ENCODE data around the gene DPP6. TPM values are rescaled to one million over a fixed set of nuclear protein-coding genes. Genes with fewer than 3 reads are reported as not detected.
"Not testable (repeated sequence)": the region's sequence is repeated elsewhere in the genome, so short reads cannot be mapped to it uniquely, and the experiment has no call there.

DPP6 gene
- total RNA-seq, 1 experiment from 2014 or later = not detected

GRCh38 chr7:154030476-154031080, 21.6 kb upstream of the DPP6 start:
- intact Hi-C loops (cut with micrococcal nuclease; ENCODE audit: unreplicated experiment); CTCF ChIA-PET; H3K79me2 ChIP-seq (ENCODE audit: low read depth); POLR2A ChIA-PET (ENCODE audit: unreplicated experiment); H3K4me2 ChIP-seq; H4K20me1 ChIP-seq (ENCODE audit: insufficient read depth); H3K9me3 ChIP-seq (ENCODE audit: insufficient read depth, low read depth); H3K27ac ChIP-seq; H3K4me3 ChIP-seq; H3F3A ChIP-seq (ENCODE audit: insufficient read depth, low read depth); H3K4me1 ChIP-seq (replicated peaks; ENCODE audit: insufficient read depth); DNase-seq; H3K36me3 ChIP-seq (ENCODE audit: low read depth); H2AFZ ChIP-seq; BruUV-seq (replicated peaks); H3K9me2 ChIP-seq (ENCODE audit: insufficient read depth): not testable (repeated sequence)
- peaks cover 21% of the 10 kb centered on the region for H3K27me3 ChIP-seq (ENCODE audit: insufficient read depth, low read depth)

GRCh38 chr7:154039466-154040165, 12.6 kb upstream of the DPP6 start:
- POLR2A ChIA-PET (ENCODE audit: unreplicated experiment); H3F3A ChIP-seq (ENCODE audit: insufficient read depth, low read depth); H3K36me3 ChIP-seq (ENCODE audit: low read depth); CTCF ChIA-PET; intact Hi-C loops (cut with micrococcal nuclease; ENCODE audit: unreplicated experiment); DNase-seq; H4K20me1 ChIP-seq (ENCODE audit: insufficient read depth); H3K4me1 ChIP-seq (replicated peaks; ENCODE audit: insufficient read depth); H3K27me3 ChIP-seq (ENCODE audit: insufficient read depth, low read depth); H3K4me2 ChIP-seq; H3K27ac ChIP-seq; BruUV-seq (replicated peaks); H3K9me3 ChIP-seq (ENCODE audit: insufficient read depth, low read depth); H2AFZ ChIP-seq; H3K79me2 ChIP-seq (ENCODE audit: low read depth); H3K4me3 ChIP-seq; H3K9me2 ChIP-seq (ENCODE audit: insufficient read depth): not testable (repeated sequence)
- TF ChIP-seq, protein P1, sequence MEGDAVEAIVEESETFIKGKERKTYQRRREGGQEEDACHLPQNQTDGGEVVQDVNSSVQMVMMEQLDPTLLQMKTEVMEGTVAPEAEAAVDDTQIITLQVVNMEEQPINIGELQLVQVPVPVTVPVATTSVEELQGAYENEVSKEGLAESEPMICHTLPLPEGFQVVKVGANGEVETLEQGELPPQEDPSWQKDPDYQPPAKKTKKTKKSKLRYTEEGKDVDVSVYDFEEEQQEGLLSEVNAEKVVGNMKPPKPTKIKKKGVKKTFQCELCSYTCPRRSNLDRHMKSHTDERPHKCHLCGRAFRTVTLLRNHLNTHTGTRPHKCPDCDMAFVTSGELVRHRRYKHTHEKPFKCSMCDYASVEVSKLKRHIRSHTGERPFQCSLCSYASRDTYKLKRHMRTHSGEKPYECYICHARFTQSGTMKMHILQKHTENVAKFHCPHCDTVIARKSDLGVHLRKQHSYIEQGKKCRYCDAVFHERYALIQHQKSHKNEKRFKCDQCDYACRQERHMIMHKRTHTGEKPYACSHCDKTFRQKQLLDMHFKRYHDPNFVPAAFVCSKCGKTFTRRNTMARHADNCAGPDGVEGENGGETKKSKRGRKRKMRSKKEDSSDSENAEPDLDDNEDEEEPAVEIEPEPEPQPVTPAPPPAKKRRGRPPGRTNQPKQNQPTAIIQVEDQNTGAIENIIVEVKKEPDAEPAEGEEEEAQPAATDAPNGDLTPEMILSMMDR (conservative IDR thresholded peaks at IDR 0.05) = peak; percentile 20; the same call in 1 of the 2 replicates

DNA sequence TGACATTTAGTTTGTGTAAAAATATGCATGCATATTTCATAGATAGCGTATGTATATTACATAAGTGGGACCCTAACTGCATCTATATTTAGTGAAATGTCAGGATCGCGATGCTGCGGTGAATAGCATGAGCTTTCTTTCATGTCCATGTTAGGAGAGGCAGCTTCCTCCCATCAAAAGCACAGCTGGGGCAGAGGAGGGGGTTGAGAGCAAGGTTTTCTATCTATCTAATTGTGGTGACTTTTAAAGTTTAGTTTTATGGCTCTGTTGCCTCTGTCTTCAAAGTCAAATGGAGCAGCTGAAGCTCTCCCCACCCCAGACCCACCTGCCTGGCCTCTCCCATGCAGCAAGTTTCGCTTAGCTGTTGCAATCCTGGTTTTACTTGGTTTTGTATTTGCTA, 1.8 kb upstream of the DPP6 start:
- POLR2A ChIA-PET (ENCODE audit: unreplicated experiment); intact Hi-C loops (cut with micrococcal nuclease; ENCODE audit: unreplicated experiment); CTCF ChIA-PET: not testable (repeated sequence)

GRCh38 chr7:154051006-154051642, 1.1 kb upstream of the DPP6 start:
- H3K27me3 ChIP-seq (ENCODE audit: insufficient read depth, low read depth); H3K27ac ChIP-seq; CTCF ChIA-PET; H3K4me2 ChIP-seq; H3F3A ChIP-seq (ENCODE audit: insufficient read depth, low read depth); H3K9me3 ChIP-seq (ENCODE audit: insufficient read depth, low read depth); DNase-seq; H2AFZ ChIP-seq; H3K4me1 ChIP-seq (replicated peaks; ENCODE audit: insufficient read depth); BruUV-seq (replicated peaks); H3K79me2 ChIP-seq (ENCODE audit: low read depth); POLR2A ChIA-PET (ENCODE audit: unreplicated experiment); H3K36me3 ChIP-seq (ENCODE audit: low read depth); intact Hi-C loops (cut with micrococcal nuclease; ENCODE audit: unreplicated experiment); H3K4me3 ChIP-seq; H3K9me2 ChIP-seq (ENCODE audit: insufficient read depth); H4K20me1 ChIP-seq (ENCODE audit: insufficient read depth): not testable (repeated sequence)

More for the DNA sequence above, 1.8 kb upstream of the DPP6 start:
- not testable (repeated sequence) for H3K27me3 ChIP-seq (ENCODE audit: insufficient read depth, low read depth); H3K9me3 ChIP-seq (ENCODE audit: insufficient read depth, low read depth); H3K9me2 ChIP-seq (ENCODE audit: insufficient read depth); H3K4me3 ChIP-seq; BruUV-seq (replicated peaks); H3K4me2 ChIP-seq; H4K20me1 ChIP-seq (ENCODE audit: insufficient read depth); DNase-seq; H3F3A ChIP-seq (ENCODE audit: insufficient read depth, low read depth); H2AFZ ChIP-seq; H3K79me2 ChIP-seq (ENCODE audit: low read depth); H3K27ac ChIP-seq; H3K4me1 ChIP-seq (replicated peaks; ENCODE audit: insufficient read depth); H3K36me3 ChIP-seq (ENCODE audit: low read depth)

DNA sequence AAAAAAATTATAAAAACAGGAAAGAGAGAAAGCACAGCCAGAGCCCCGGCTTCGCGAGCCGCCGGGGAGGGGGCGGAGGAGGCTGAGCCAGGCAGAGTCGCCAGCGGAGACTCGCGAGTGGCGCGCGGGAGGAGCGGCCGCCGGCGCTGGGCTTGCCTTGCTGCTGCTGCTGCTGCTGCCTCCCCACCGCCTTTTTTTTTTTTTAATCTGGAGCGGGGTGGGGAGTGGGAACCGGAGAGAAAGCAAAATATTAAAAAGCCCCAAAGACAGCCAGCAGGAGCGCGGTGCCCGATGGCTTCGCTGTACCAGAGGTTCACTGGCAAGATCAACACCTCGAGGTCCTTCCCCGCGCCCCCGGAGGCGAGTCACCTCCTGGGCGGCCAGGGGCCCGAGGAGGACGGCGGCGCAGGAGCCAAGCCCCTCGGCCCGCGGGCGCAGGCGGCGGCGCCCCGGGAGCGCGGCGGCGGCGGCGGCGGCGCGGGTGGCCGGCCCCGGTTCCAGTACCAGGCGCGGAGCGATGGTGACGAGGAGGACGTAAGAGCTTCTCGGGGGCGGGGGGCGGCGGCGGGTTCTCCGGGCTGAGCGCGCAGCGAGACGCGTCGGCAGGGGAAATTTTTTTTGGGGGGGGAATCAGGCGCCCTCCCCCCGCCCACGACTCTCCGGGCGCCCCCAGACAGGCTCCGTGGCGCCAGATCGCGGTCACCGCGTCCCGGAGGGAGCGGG, 493 bp downstream of the DPP6 start:
- BruUV-seq (replicated peaks); H3K27ac ChIP-seq; H4K20me1 ChIP-seq (ENCODE audit: insufficient read depth); H3K27me3 ChIP-seq (ENCODE audit: insufficient read depth, low read depth); POLR2A ChIA-PET (ENCODE audit: unreplicated experiment); H3K79me2 ChIP-seq (ENCODE audit: low read depth); H3F3A ChIP-seq (ENCODE audit: insufficient read depth, low read depth); intact Hi-C loops (cut with micrococcal nuclease; ENCODE audit: unreplicated experiment); H3K9me3 ChIP-seq (ENCODE audit: insufficient read depth, low read depth); DNase-seq; H3K4me1 ChIP-seq (replicated peaks; ENCODE audit: insufficient read depth); H3K4me2 ChIP-seq; H2AFZ ChIP-seq; H3K9me2 ChIP-seq (ENCODE audit: insufficient read depth); CTCF ChIA-PET; H3K36me3 ChIP-seq (ENCODE audit: low read depth); H3K4me3 ChIP-seq: not testable (repeated sequence)

DNA sequence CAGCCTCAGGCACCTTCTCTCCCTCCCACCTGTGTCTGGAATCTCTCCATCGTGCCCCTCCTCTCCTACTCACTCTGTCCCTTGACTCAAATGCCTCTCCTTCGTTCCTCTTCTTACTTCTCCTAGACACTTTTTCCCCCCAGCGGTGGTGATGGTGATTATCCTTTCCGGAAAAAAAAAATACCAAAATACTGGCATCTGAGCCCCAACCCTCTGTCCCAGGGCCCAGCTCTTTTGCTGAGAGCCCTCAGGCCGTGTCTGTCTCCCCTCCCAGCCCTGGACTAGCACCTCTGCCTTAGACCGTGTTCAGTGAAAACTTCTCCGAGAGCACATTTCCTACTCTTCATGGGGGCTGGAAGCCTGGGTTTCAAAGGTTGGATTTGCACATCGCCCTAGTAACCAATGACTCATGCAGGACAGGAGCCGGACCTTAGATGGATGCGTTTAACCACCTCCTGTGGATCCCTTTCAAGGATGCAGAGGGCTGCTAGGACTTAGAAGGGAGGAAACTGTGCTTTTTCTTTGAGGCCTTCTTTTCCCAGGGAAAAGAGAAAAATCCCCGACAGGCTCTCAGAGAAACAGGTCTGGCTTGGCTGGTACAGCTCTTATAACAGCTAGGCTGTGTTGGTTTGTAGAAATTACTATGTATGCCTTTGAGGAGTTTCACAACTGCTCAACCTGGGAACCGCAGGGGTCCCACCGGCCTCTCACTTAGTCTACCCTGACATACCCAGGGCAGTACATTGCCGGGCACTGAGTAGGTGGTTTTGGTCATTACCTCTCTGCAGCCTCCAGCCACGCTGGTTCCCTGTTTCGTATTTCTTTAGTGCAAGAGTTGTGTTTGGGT, 1.5 kb downstream of the DPP6 start:
- H3K9me2 ChIP-seq (ENCODE audit: insufficient read depth); CTCF ChIA-PET; H3K4me3 ChIP-seq; POLR2A ChIA-PET (ENCODE audit: unreplicated experiment); BruUV-seq (replicated peaks); H3K9me3 ChIP-seq (ENCODE audit: insufficient read depth, low read depth); H3K79me2 ChIP-seq (ENCODE audit: low read depth); H3K36me3 ChIP-seq (ENCODE audit: low read depth); DNase-seq; H3K27me3 ChIP-seq (ENCODE audit: insufficient read depth, low read depth); H3K27ac ChIP-seq; H4K20me1 ChIP-seq (ENCODE audit: insufficient read depth); H3K4me1 ChIP-seq (replicated peaks; ENCODE audit: insufficient read depth); H2AFZ ChIP-seq; intact Hi-C loops (cut with micrococcal nuclease; ENCODE audit: unreplicated experiment); H3F3A ChIP-seq (ENCODE audit: insufficient read depth, low read depth); H3K4me2 ChIP-seq: not testable (repeated sequence)
